NCI-H1436 treated with DMSO at 0.1 percent for 48 hours (cell line): ENCODE measurements around the gene LRRTM1.

Experiments
- DNase-seq: peaks from one replicate; lab custom pipeline; 2025; lab: John Stamatoyannopoulos, UW

The LRRTM1 gene

DNA sequence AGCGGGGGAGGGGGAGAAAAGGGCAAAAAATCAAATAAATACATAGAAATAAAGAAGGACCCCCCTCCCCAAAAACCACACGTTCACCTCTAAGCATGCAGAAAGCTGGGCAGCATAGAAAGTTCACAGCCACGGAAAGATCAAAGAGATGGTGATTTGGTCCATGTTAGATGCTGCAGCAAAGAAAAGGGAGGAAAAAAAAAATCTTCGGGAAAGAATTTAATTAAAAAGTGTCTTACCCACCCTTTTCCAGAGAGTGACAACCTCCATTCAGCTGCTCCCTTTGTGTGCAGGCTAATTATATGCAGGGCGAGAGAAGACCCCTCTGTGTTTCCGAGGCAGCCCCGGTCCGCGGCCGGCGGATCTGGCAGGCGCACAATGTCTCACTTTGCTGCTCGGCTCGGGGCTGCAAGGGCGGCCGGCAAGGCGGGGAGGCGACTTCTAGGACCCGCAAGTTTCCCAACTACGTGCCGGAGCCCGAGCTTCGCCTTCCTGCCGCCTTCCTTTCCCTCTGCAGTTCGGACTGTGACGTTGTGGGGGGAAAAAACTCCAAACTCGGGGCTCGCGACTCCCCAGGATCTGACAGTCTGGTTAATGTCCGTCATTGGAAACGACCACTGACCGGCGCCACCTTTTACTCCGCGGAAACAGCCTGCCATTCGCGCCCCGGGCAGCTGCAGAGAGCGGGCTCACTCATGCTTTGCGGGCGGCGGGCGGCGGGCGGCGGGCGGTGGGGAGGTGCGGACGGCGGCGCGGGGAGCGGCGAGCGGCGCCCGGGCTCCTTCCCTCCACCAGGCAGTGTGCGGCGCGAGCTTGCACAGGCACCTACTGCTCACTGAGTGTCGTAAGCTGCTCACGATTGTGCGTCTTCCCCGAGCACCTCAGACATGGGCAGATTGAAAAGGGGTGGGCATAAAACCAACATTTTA lies at the start of gene LRRTM1:
Gene LRRTM1 (minus strand): TSS at position 844 of the 929 bp plus-strand sequence. CDS start 933 bp downstream, outside the sequence.
- DNase-seq, result no peak

GRCh38 chr2:80351231-80351630 lies 46.7 kb upstream of the LRRTM1 start:
- DNase-seq, result no peak

DNA sequence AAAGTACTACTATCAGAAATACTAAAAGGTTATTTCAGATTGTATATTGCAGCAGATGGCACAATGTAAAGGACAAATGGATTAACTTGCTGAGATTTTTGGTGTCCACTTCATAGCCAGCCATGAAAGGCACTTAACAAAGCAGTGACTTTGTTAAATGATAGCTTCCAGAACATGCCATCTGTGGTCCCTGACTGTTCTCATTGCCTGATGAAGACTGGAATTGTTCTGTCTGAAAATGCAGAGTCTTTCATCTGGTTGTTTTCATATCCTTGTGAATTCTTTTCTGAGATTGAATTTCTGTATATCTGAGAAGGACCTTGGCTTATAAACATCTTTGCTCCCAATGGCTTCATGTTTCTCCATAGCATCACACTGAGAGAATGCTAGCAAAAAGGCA lies 44.4 kb upstream of the LRRTM1 start:
- DNase-seq, result no peak

DNA sequence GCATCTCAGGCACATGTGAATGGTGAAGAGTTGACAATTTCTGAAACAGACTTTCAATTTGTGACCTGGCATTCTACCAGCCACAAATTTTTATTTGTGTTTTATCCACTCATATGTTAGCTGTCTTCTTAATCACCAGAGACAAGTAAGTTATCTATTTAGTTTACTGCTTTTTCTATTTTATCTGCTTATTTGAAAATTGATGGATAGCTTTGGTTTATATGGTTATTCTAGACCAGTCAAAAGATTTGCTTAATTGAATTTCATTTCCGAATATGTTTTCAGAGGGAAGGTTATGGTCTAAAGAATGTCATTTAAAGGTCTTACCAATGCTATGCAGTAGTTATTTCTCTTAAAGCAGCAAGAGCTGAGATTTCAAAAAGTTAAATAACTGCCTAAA lies 43.5 kb upstream of the LRRTM1 start:
- DNase-seq, result no peak

DNA sequence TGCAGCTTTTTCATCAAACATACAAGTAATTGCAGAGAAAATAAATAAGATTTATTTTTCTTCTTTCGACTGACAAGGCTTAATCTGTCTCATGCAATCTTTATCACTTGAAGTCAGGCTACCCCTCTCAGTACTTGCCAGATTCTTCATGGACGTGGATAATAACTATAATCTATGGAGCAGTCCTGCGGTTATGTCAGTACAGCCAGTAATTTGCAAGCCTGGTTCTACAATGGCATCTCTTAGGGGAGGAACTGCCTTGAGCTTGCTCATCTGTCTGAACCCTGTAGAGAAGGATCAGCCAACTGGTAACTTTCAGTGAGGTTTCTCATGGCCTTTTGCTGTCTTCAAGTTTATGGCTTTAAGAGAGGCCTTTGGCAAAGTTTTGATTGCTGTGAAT lies 35.5 kb upstream of the LRRTM1 start:
- DNase-seq, result no peak

DNA sequence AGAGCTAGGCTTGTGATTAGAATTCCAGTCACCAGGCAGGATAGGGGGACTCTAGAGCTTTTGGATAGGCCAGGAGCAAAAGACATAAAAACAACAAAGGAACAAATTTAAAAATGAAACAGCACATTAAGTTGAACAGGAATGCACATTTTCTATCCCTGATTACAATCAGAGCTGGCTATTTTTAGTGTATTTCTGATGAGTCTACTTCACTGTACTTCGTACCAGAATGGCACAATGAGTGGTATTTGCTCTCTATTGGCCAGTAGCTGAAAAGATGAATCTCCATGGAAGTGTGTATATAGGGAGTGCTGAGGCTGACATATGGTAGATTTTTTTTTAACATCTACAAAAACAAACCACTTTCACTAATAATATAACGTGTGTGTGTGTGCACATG lies 34.2 kb upstream of the LRRTM1 start:
- DNase-seq, result no peak

GRCh38 chr2:80335411-80335810 lies 30.9 kb upstream of the LRRTM1 start:
- DNase-seq, result no peak

DNA sequence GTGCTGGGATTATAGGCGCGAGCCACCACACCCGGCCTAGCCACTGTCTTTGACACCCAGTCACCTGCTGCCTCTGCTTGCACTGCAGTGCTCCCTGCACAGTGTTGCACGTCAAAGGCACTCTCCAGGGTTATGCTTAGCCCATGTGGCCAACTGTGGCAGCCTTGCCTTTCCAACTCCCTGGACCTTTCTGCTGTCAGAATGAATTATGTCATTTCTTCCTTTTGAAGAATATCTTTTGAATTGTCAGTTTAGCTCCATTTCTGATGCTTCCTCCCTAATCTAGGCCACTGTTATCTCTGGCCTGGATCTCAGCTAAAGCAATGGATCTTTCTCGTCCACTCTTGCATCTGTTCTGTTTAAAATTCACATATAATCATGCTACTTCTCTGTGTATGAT lies 29.3 kb upstream of the LRRTM1 start:
- no peak for DNase-seq

- DNase-seq, result no peak
These were observed 26.2 kb upstream of the LRRTM1 start for GRCh38 chr2:80330527-80331450.

DNA sequence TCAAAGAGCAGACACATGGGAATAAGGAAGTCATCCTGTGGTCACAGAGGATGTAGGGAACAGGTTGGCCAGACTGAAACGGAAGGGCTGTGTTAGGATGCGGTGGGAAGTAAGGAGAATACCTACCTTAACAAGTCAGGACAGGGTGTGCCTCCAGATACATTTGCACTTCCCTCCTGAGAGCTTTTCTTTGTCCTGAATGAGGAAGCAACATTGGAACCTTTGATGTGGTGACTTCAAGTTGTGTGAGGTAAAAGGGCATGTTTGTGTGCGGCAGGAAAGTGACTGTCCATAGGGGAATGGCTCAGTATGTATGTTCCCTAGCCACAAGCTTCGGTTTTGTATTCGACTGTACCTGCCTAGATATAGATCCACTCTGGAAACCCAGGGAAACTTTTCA lies 24.9 kb upstream of the LRRTM1 start:
- no peak for DNase-seq

GRCh38 chr2:80328159-80328571 lies 23.6 kb upstream of the LRRTM1 start:
- no peak for DNase-seq

- no peak for DNase-seq
These were observed 22.3 kb upstream of the LRRTM1 start for GRCh38 chr2:80326861-80327260.

- DNase-seq, result no peak
These were observed 21.7 kb upstream of the LRRTM1 start for GRCh38 chr2:80326214-80326613.

- no peak for DNase-seq
These were observed 20.0 kb upstream of the LRRTM1 start for GRCh38 chr2:80324525-80324924.

DNA sequence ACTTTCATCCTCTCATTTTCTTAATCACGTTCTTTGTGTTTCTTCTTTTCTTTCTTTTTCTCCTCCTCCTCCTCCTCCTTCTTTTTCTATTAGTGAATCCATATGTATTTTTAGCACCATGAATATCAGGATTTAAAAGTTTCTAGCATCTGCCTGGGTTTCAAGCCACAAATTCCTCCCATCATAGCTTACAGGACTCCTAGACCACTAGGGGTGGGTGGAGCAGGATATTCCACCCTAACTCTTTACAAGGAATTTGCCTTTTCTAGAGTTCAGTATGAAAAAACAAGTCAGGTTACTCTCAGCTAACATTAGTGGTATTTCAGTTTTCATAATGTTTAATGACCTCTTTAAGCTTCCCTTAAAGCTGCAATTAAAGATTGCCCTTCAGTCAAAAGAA lies 19.1 kb upstream of the LRRTM1 start:
- DNase-seq, result no peak

DNA sequence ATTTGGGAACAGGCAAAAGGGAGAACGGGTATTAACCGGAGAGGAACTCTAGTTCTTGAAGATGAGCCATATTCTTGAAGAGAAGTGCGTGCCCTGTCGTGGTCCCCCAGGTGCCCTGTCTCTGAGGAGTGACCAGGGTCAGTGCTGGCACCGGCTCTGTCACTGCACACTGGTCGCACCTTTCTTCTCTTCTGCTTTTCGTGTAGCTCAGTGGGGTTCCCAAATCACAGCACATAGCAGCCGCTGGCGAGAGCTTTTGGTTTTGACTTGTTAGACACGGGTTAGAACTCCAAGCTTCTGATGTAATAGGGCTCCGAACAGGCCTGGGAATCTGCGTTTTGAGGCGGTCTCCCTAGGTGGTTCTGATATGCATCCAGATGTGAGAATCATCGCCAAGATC lies 18.4 kb upstream of the LRRTM1 start:
- no peak for DNase-seq

GRCh38 chr2:80322311-80322920 lies 17.9 kb upstream of the LRRTM1 start:
- no peak for DNase-seq

DNA sequence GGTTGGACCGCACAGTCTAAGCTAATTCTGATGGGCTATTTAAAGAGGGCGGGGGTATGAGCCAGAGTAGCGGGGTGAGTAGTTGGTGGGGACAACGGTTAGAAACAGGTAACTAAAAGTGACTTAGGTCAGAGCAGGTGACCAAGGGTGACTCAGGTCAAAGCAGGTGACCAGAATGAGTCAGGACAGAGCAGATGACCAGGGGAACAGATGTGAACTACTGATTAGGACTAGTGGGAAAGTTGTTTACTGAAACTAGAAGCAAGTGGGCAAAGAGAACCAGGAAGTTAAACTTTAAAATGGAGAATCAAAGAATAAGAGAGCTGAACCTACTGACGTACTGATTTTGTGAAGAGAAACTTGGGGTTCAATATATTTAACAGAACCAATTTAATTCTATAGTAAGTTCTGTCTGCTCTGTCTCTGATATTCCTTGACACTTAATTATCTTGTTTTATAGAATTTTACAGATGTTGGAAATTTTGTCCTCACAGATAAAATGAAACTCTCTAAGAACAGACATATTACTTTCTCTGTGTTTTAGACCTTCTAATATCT lies 7.8 kb upstream of the LRRTM1 start:
- DNase-seq, result no peak

GRCh38 chr2:80311304-80311703 lies 6.8 kb upstream of the LRRTM1 start:
- DNase-seq, result no peak

GRCh38 chr2:80303006-80303908 lies 1.3 kb downstream of the LRRTM1 start:
- DNase-seq, result no peak
